ENCODE measurements around the gene UBASH3A.

UBASH3A gene

DNA sequence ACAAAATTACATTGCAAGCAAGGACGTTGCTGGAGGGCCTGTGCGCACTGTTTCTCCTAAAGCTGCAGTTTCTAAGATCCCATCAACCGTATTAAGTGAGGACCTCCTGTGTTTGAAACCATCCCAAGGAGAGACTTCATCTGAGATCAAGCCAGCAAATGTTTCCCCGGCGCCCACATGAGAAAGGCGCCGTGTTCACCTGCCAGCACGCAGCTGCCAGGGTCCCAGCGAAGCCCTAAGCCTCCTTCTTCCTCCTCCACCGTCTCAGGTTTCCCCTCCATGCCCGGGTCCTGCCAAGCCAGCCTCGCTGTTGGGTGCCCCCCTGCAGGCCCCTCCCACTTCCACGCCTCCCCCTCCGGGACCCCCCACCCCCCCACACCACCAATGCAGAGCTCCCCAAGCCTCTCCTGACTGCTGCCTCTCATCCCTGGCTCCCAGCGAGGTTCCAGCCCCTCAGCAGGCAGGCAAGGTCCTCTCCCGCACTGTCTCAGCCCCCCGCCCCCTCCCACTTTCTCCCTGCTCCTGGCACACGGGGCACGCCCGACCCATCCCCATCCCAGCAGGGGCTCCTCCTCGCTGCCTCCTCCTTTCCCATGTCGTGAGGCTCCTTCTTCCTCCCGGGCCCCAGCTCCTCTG, 28.7 kb upstream of the UBASH3A start:
- peak; percentile 11 for DNase-seq

DNA sequence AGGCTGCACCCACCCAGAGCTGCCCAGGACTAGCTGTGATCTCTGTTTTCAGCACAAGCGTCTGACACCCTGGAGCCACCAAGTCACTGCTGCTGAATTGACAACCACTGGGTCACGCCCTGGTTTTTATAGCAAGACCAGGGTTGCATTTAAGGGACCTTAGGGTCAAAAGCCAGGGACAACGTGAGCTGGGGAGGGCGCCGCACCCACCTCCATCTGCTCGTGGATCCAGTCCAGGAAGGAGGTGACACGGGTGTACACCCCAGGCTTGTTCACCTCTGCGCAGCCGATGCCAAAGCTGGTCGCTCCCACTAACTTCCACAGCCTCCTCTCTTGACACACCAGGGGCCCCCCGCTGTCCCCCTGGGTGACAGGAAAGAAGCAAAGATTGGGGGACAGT, 28.2 kb upstream of the UBASH3A start:
- no peak for DNase-seq

DNA sequence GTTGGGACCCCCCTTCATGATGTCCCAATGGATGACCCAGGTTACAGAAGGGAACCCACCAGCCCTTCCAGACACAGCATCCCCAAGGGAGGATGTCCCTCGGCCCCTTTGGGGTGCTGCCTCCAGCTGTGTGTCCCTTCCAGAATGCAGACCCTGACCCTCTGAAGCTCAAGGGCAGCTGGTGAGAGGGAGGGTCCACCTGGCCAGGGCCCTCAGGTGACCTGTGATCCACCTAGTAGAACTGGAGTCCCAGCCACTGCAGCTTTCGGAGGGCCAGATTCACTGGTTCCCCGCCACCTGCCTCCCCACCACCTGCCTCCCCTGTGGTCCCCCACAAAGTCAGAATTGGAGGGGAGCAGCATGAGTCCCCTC, 27.8 kb upstream of the UBASH3A start:
- no peak for DNase-seq

DNA sequence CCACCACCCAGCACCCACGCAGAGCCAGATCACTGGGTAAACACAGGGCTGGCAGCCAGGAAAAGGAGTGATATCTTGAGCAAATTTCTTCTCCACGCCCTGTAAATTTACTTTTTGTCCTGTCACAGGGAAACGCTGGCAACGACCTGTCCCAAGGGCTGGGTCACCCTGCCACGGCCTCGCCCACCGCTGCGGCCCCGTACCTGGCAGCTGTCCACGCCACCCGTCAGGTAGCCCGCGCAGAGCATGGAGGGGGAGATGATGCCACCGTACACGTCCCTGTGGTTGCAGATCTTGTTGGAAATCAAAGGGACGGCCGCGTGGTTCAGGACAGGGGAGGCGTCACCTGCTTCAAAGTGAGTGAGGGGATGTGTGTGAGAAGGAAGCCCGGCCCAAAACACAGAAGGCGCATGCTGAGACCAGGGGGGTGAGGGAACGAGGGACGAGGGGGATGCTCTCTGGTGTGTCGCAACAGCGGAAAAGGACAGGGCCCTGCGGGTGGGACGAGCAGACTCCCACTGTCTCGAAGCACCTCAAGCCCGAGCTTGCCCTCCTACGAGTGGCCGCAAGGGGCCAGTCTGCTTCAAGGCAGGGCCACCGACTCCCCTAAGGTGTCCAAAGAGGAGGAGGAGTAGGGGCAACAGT, 27.2 kb upstream of the UBASH3A start:
- DNase-seq, result no peak

DNA sequence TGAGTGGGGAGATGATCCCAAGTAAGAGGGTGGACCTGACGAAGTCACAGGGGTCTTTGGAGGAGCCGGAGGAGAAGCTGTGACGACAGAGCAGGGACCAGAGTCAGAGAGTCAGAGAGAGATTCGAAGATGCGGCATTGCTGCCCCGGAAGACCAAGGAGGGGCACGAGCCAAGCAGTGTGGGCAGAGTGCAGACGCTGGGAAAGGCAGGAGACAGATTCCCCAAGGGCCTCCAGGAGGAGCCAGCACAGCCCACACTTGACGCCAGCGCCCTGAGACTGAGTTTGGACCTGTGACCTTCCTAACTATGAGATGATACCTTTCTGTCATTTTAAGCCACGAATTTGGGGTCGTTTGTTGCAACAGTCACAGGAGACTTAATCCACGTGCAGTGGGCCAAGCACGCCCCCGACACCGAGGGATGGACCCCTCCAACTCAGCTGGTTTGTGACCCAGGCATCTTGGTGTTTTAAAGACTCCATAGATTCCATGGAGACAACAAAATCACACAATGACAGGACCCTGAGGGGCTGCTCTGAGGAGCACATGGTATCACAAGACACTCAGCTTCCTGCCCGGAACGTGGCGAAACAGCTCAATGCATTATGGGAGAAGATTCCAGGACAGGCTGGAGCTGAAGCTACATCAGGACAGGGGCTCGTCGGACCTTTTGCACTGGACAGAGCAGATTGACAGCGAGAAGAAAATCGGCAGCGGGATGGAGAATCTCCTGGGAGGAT, 26.3 kb upstream of the UBASH3A start:
- no peak for DNase-seq

DNA sequence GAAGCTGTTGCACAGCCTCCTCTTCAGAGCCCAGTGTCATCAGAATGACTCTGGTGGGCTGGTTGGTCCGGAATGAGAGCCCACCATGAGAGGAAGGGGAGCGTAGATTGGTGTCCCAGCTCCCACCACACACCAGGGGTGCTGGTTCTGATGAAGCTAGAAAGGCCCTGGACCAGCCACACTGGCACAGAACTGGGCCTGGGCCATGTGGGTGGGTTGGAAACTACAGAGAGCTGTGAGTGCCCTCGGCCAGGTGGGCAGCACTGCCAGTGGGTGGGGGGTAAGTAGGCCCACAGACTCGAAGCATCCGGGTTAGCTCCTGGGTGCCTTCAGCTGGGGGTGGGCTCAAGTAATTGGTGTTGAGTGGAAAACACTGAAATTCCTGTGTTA, 25.8 kb upstream of the UBASH3A start:
- no peak for DNase-seq

DNA sequence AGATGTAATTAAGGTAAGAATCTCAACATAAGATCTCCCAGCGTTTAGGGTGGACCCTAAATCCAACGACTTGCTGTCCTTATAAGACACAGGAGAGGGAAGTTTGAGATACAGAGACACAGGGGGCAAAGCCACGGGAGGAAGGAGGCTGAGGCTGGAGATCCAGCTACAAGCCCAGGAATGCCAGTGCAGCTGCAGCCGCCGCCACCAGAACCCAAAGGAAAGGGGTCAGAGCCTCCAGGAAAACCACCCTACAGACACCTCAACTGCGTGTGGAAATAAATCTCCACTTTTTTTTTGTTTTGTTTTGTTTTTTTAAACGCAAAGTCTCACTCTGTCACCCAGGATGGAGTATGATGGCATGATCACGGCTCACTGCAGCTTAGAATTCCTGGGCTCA, 25.3 kb upstream of the UBASH3A start:
- DNase-seq, result no peak

DNA sequence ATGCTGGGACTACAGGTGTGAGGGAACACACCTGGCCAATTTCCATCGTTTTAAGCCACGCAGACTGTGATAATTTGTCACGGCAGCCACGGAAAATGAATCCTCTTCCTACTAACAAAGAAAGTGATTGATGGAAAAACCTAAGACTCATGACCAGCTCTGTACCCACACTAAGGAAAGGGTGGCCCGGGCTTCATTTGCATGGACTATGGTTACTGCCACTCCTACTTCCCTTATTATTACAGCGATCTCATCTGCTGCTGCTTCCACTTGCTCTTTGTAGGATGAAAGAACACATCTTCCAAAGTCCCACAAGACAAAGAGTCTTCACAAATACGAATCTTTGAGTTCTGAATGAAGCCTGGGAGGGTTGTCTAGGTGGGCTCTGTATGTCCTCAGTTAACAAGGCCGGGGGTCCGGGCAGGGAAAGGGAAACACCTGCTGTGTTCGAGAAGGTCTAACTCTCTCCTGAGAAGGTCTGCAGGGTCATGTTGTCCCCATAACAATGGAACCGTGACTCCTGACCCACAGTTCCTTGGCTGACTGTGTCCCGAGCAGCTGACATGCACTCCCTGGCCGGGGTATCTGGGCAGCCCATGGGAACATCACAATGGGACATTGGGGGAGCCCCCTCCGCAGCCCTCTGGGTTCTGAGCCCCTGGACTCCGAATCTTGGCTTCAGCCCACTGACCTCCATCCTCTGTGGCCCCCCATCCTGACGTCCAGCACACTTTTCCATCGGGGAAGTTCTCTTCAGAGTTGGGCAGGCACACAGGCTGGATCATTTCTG, 24.1 kb upstream of the UBASH3A start:
- DNase-seq, result no peak

DNA sequence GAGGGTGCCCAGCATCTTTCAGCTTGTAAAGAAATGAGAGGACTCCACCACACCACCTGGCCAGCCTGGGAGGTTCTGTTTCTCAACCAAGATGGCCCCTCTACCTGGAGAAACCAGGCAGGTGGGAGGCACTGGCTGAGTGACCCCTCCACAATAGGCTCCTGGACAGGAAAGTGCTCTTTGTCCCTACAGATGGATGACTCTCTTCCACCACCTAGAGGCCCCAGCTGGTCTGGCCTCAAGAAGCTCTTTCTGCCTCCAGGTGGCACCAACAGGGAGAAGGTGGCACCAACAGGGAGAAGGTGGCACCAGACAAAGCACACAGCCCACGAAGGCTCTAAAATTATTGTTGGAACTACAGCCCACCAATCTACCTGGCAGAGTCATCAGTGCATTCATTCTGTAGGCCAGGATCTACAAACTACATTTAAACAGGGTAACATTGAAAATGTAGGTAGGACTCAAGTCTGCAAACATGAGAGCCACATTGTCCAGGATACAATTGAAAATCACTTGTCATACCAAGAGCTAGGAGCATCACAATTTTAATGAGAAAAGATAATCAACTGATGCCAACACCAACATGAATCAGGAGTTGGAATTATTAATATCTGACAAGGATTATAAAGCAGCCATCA, 22.2 kb upstream of the UBASH3A start:
- no peak for DNase-seq

DNA sequence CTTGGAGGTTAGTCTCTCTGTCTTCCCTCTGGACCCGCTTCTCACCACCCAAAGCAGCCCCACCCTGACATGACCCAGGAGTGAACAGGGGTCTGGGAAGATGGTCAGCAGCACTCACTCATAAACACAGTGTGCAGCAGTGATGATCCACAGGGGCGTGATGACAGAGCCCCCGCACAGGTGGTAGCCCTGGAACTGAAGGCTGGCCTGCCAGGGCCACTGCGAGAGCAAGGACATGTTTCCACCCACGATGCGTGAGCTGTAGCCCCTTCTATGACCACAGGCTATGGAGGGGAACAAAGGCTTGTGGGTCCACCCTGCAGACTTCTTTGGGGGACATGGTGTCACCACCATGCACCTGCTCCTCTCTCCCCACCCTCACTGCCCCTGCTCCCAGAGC, 20.8 kb upstream of the UBASH3A start:
- DNase-seq, result no peak

DNA sequence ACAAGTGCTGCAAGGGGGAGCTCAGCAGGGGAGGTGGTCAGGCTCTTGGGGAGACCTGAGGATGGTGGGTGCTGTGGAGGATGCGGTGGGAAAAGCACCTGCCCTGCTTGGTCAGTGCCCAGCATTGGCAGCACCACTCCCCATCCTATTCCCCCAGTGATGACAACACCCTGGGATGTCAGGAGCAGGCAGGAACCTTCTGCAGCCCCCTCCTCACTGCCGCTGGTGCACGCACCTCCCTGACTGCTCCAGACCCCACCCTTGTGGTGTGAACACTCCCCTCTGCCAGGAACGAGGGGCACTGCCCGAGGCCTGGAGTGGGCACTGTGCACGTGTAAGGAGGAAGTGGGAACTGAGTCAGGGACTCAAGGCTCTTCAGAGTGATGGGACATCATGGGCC, 20.4 kb upstream of the UBASH3A start:
- DNase-seq, result no peak

DNA sequence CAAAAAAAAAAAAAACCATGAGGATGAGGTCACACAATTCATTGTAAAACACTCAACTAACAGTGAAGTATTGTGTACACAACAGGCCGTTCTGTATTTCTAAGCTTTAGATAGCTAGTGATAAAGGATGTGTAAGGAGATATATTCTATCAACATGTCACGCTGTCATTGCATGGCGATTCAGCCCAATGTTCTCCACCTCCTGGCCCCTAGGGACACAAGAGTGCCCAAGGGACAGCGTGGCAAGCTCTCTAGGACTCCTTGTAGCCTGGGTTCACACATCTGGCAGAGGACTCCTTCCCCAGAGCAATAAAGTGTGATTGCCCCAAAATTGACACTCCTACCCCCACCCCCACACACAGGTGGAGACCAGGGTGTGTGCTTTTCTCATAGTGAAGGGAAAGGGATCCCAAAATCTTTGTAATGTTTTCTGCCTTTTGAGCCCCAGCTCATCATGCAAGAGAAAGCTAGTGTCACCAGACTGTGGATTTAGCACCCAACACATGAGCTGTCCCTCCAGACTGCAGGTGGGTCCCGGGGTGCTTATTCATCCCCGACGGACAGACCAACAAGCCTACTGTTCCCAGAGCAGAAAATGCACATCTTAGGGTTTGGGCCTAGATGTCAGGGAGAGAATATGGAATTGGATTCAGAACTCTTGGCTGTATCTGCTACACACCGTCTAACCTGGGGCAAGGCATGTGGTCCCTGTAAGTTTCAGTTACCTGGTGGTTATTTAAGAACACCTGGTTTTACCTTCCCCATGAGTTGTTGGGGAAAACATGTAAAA, 19.4 kb upstream of the UBASH3A start:
- DNase-seq, result no peak

DNA sequence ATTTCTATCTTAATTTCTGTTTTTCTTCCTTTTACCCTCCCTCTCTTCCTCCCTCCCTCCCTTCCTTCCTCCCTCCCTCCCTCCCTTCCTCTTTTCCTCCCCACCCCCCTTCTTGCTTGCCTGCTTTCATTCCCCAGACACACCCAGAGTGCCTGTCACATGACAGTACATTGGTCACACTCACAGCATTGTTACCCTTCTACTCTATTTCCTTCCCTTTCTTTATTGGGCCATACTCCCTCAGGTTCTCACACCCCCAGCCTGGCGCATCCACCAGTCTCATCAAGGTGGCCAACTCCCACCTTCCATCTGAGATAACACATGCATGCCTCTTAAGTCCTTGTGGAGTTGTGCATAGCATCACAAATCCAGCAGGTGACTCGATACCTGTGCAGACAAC, 18.7 kb upstream of the UBASH3A start:
- DNase-seq, result no peak

DNA sequence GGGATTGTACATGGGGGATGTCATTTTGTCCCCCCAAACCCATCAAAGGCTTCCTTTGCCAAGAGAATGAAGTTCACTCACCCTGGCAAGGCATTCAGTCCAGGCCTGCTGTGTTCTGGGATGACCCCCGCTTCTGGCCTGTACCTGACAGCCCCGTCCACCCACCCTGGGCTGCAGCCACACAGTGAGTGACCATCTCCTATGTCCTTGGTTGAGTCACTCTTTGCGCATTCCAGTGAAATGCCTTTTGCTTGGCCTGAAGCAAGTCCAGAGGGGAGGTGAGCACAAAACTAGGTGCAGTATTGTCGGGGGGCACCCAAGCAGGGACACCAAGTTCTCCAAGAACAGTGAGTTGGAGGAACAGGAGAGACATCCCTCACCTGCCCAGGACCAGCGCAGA, 18.1 kb upstream of the UBASH3A start:
- no peak for DNase-seq

DNA sequence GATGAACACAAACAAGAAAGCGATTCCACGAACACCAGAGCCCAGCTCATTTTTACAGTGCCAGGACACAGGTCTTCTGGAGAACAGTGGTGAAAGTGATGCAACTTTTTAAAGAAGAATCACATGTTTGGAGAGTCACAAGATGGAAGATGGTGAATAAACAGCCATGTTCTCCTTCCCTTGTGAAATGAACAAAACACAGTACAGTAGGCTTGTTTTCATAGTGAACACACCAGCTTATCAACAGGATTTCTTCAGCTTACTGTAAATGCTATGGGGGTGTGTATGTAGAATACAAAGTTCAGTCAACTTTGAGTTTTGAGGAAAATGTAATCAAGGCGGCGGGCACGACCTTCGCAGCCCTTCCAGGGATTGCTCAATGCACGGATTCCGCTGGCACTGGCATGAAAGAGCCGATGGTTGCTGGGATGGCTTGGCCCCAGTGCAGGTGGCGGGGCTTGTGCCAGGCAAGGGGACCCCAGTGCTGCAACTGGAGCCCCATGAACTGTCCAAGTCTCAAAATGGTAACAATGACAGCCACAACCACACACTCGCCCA, 17.6 kb upstream of the UBASH3A start:
- DNase-seq, result no peak

DNA sequence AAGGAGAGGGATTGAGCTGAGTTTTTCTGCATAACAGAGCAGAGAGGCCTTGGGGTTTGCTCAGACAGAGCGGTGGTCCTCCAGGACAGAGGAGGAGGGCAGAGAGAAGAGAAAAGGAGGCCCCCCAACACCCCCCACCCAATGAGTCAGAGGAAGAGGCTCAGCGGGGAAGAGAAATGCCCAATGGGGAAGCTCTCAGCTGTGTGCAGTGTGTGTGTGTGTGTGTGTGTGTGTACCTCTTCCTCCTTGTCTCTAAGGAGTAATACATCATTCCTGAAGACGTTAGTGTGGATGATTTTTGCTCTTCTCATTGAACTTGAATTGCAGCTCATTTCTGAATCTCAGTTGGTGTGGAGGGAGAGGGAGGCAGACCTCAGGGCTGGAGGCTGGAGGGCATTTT, 16.5 kb upstream of the UBASH3A start:
- no peak for DNase-seq

DNA sequence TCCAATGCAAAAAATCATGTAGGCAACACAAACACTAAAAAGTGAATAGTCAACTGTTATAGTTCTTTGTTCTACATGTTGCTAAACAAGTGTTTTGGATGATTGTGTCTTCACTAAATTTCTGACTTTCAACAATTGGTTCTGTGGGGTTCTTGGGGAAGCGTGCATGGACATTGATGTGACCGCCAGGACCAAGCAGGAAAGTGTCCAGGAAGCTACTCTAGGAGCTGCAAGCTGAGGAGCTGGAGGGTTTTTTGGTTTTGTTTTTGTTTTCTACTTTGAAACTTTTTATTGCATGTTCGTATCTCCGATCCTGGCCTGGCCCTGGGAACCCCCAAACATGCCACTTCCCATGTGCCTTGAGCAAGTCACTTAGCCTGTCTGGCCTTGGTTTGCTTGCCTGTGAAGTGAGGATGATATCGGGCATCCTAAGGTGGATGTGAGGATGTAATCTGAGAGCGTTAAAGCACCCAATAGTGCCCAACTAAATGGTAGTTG, 15.8 kb upstream of the UBASH3A start:
- DNase-seq, result no peak

DNA sequence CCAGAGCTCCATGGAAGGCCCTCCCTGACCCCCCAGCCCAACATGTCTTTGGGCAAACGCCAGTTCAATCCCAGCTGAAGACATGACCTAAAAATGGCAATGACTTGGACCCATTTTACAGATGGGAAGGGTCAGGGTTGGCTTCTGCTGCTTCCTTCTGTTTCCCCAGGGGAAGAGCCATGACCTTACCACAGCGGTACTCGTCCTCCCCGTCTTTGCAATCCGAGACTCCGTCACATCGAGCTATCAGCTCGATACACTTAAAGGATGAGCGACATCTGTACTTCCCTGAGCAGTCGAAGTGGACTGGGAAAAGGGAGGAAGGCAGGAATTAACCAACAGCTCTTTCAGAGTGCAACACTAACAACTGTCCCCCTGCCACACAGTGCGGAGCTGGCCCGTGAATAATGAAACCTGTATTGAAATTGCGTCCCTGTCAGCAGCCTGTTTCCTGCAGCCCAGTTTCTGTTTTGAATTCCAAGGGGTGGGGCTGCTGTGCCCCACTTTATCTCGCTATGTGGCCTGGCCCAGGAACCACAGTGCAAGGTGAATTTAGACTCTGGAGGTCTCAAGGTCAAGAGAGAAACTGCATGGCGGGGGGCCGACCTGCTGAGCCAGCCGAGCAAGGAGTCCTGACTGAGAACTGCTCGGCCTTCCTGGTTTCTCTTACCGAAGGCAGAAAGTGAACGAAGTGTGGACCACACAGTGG, 14.8 kb upstream of the UBASH3A start:
- DNase-seq, result no peak

DNA sequence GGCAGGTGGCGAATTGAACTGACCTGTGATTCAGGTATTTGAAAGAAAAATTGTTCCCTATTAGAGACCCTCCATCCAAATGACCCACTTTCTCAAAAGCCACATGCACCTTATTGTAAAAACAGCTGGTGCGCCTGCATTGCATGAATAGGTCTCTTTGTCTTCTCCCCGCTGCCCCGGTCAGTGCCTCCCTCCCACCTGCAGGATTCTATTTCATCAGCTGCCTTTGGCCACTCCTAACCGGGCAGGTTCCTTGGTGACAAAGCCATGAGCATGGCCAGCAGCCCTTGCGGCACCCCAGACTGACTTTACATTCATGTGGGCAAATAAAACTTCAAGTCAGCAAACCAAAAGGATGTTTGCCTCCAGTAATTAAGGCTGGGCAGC, 14.3 kb upstream of the UBASH3A start:
- DNase-seq, result no peak

DNA sequence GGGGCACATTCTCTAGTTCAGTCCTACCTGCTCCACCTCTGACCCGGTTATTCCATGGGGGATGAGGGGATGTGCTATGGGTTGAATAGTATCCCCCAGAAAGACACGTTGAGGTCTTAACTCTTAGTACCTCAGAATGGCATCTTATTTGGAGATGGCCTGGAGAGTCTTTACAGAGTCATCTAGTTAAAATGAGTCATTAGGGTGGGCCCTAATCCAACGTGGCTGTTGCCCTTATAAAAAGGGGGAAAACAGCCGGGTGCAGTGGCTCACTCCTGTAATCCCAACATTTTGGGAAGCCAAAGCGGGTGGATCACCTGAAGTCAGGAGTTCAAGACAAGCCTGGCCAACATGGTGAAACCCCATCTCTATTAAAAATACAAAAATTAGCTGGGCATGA, 13.5 kb upstream of the UBASH3A start:
- no peak for DNase-seq

DNA sequence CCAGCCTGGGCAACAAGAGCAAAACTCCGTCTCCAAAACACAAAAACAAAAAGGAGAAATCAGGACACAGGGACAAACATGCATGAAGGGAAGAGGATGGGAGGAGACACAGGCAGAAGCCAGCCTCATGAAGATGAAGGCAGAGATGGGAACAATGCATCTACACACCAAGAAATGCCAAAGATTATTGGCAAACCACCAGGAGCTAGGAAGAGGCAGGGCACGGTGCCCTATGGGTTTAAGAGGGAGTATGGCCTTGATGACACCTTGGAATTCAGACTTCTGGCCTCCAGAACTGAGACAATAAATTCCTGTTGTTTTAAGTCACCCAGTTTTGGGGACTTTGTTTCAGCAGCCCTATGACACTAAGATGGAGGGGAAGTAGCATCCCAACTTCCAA, 13.0 kb upstream of the UBASH3A start:
- no peak for DNase-seq
